ENCODE results near the gene PNMA8C.
"Not testable (repeated sequence)": the region's sequence is repeated elsewhere in the genome, so short reads cannot be mapped to it uniquely, and the experiment has no call there.

PNMA8C gene

GRCh38 chr19:46411088-46411924 is 17.4 kb downstream of the PNMA8C start:
- no peak for DNase-seq (ENCODE audit: low spot score)

DNA sequence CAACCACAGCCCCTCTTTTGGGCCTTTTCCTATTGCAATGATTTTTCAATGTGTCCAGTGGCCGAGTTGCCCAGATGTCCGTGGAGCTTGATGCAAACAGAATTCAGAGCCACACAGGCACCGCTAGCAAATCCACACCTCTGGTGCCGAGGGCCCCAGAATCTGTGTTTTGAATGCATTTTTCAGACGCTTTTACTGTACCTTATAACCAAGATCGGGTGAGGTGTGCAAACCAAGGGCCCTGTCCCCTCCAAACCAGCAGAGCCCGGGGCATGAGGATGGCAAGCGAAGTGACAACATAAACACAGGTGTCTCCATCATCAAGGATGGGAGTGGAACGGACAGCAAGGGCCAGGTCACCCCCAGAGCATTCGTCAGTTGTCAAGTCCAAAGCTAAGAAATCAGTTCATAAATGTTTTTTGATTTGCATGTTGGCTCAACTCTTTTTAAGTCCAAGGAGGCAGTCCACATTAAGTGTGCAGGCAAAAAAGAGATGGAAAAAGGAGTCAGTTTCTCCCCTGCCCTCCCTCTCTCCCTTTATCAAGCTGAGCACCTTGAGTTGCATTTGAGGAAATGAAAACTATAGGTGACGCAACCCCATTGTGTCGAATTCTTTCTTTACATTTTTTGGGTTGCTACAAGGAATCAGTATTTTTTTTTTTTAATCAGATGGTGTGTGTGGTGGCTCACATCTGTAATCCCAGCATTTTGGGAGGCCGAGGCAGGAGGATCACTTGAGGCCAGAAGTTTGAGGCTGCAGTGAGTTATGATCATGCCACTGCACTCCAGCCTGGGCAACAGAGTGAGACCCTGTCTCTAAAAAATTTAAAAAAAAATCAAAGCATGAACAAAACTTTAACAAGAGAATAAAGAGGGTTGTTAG is 18.3 kb downstream of the PNMA8C start:
- no peak for DNase-seq (ENCODE audit: low spot score)

DNA sequence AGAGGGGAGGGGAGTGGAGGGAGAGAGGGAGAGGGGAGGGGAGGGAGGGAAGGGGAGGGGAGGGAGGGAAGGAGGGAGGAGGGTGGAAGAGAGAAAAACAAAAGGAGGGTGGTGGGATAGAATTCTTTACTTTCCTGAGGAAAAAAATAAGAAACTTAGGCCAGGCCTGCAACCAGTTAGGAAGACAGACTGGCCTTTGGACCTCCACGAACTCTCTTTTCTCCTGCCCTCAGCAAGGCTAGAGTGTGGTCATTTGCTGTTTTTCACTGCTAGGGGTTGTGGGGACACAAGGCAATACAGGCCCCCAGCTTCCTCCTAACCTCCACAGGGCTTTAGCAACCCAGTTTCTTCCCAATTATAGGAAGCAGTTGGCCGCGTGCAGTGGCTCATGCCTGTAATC is 19.5 kb downstream of the PNMA8C start:
- DNase-seq (ENCODE audit: low spot score) = no peak

DNA sequence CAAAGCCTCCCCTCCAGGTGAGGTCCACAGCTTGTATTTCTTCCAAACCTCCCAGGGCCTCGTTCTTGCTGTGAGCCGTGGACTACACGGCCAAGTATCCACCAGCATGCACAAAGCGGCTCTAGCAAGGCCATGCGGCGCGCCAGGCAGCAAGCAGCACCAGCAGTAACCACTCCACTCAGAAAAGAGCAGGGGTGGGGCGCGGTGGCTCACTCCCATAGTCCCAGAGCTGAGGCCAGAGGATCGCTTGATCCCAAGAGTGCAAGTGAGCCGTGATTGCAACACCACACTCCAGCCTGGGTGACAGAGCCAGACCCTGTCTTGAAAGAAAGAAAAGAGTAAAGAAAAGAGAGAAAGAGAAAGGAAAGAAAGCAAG is 20.1 kb downstream of the PNMA8C start:
- DNase-seq (ENCODE audit: low spot score) = no peak

GRCh38 chr19:46407856-46408663 is 20.7 kb downstream of the PNMA8C start:
- no peak for DNase-seq (ENCODE audit: low spot score)

- DNase-seq (ENCODE audit: low spot score) = no peak
These were observed 21.8 kb downstream of the PNMA8C start for GRCh38 chr19:46406976-46407375.

- no peak for DNase-seq (ENCODE audit: low spot score)
These were observed 23.8 kb downstream of the PNMA8C start for GRCh38 chr19:46404753-46405468.

DNA sequence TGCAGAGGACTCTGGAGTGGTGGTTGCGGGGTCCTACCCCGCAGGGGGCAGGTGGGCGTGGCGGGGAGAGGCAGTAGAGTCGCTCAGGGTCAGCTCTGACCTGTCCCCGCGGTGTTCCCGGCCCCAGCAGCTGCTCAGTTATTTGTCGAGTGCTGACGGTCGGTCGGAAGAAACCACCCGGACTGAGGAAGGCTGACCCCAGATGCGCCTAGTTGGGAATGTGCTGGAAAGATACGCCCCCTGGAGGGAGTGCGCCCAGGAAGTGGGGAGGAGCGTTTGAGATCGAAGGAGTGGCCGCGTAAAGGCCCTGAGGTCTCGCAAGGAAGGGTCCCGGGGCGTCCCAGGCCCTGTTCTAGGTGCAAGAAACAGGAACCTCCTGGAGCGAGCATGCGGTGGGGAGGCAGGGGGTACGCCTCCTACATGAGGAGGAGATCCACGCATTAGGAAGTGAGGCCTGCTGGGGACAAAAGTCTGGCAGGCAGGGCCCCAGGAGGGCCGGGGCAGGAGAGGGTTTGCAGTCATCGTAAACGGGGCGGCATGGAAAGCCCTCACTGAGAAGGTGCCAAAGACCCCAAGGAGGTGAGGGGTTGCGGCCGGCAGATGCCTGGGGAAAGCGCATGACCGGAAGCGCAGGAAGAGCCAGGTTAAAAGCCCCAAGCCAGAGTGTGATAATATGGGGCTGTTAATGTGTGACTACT is 24.5 kb downstream of the PNMA8C start:
- no peak for DNase-seq (ENCODE audit: low spot score)

- no peak for DNase-seq (ENCODE audit: low spot score)
These were observed 26.0 kb downstream of the PNMA8C start for GRCh38 chr19:46402725-46403124.

DNA sequence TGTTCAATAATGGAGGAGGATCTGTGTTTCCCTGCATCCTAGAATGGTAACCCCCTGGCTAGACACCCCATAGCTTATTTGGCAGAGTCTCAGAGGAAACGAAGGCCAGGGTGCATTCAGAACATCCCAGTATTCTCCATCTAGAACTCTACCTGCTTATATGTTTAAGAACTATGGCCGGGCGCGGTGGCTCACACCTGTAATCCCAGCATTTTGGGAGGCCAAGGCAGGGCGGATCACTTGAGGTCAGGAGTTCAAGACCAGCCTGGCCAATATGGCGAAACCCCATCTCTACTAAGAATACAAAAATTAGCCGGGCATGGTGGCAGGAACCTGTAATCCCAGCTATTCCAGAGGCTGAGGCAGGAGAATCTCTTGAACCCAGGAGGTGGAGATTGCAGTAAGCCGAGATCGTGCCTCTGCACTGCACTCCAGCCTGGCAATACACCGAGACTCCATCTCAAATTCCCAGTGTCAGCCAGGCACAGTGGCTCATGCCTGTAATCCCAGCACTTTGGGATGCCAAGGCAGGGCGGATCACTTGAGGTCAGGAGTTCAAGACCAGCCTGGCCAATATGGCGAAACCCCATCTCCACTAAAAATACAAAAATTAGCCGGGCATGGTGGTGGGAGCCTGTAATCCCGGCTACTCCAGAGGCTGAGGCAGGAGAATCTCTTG is 30.8 kb downstream of the PNMA8C start:
- not testable (repeated sequence) for DNase-seq (ENCODE audit: low spot score)

GRCh38 chr19:46394402-46394797 is 34.3 kb downstream of the PNMA8C start:
- no peak for DNase-seq (ENCODE audit: low spot score)

DNA sequence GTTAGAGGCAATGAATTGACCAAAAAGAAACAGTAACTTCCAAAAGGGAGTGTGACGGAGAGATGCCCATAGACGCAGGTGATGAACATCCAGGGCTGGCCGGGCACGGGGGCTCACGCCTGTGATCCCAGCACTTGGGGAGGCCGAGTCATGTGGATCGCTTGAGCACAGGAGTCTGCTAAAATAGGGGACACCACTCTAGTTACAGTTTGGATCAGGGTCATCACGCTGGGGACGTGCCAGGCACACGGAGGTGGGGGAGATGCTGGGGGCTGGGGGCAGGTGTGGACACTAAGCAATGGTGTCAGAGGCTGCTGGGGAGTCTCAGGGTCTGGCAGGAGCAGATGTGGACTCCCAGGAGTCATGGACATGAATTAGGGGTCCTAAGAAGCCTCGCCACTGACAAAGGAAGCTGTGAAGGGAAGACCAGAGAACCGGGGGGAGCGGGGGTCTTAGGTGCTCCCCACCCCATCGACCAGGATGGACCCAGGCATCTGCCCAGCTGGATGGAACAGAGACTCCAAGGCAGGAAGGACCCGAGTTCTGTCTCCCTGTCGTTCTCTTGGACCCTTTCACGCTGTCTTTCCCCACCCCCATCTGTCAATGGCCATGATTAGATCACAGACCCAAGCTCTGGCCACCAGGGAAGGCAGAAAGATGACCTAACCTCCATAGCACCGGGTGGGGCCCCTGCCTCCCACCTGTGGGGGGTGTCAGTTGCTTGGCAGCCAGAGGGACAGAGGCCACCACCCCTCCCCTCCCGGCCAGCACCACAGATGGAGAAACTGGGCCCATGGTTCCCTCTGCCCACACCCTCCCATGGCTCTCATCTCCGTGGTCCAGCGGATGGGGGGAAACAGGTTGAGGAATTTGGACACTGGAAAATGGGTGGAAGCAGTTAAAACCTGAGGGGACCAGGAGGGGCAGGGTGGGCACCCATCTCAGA is 35.0 kb downstream of the PNMA8C start:
- DNase-seq (ENCODE audit: low spot score) = no peak

GRCh38 chr19:46392837-46393236 is 35.9 kb downstream of the PNMA8C start:
- no peak for DNase-seq (ENCODE audit: low spot score)

GRCh38 chr19:46392252-46392801 is 36.4 kb downstream of the PNMA8C start:
- DNase-seq (ENCODE audit: low spot score) = no peak

GRCh38 chr19:46391296-46392251 is 37.2 kb downstream of the PNMA8C start:
- DNase-seq (ENCODE audit: low spot score) = no peak

DNA sequence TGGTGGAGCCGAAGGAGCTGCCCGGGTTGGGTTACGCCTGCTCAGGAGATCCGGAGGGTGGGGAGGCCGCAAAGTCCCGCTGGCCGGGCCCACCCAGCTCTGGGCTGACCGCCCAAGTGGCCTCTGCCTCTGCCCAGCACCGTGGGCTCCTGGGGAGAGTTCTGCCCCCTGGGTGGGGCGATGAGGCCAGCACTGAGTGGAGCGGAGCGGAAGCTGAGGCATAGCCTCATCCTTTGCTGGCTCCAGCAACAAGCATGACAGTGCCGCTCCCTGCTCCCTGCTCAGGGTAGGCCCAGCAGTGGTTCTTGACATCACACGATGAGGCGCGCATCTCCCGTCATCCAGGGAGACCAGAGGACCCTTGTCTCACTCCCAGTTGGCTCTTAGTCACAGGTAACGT is 37.9 kb downstream of the PNMA8C start:
- DNase-seq (ENCODE audit: low spot score) = no peak

DNA sequence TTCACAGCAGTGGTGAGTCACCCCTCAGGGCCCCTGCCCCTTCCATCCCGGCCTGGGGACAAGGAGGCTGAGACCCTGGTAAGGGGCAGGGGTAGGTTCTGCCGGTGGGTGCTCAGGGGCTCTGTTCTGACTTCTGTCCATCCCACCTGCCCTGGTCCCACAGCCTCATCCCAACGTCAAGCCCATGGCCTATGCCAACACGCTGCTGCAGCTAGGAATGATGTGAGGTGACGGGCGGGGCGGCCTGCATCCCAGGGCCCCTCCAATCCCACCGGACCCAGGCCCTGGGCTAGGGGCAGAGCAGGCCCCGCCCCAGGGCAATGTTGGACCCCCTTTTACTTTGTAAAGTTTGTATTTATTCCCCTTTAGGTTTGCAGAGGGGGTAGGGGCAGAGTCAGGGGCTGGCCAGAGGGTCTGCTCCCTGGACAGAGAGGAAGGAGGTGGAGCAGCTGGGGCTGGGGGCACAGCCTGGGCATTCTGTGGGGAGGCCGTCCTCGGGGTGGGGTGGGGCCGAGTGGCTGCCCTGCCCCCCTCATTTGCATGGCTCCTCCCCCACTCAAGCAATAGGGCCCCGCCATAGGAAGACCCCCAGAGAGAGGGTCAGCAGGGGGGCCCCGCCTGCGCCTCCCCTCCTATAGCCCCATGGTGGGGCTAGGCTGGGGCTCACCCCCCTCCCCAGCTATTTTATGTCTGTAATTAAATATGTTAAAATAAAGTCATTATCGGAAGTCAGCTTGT is 38.4 kb downstream of the PNMA8C start:
- no peak for DNase-seq (ENCODE audit: low spot score)

Data from CD4-positive, alpha-beta T cell treated with Interleukin-2 at 100 ng/mL for 4 hours (primary cell).